Tibial artery (tissue), 4 donors: Measurements from ENCODE around the gene C10orf95.

Source experiments
- DNase-seq, 2 donors: peaks; one replicate each; pipeline ENCODE4 v3.0.0-alpha.2; 2019
- H3K27ac ChIP-seq, 2 donors: fragments of 200-600 bp; sonication (generic) in 1 of 2; 1 replicate in 1 of 2; 2 replicates in 1 of 2; pipeline ENCODE4 v1.5.1; 2018 to 2019; ENCODE audit warnings: mild to moderate bottlenecking in 1 of 2
- H3K27me3 ChIP-seq, 2 donors: fragments of 200-600 bp; sonication (generic) in 1 of 2; one replicate each; pipeline versions ENCODE4 v1.5.1 to v1.6.0; 2016 to 2019
- H3K36me3 ChIP-seq, 3 donors: fragments of 200-600 bp; sonication (generic) in 2 of 3; one replicate each; pipeline ENCODE4 v1.5.1; 2016 to 2019; ENCODE audit warnings: mild to moderate bottlenecking in 2 of 3
- H3K4me1 ChIP-seq, 4 donors: fragments of 200-600 bp; sonication (generic) in 2 of 4; 1 replicate in 3 of 4; 2 replicates in 1 of 4; pipeline ENCODE4 v1.5.1; 2016 to 2019
- H3K4me3 ChIP-seq, 2 donors: fragments of 200-600 bp; sonication (generic) in 1 of 2; 1 replicate in 1 of 2; 2 replicates in 1 of 2; pipeline ENCODE4 v1.5.1; 2018 to 2019; ENCODE audit warnings: mild to moderate bottlenecking in 2 of 2
- H3K9me3 ChIP-seq, 3 donors: fragments of 200-600 bp; sonication (generic) in 1 of 3; one replicate each; pipeline ENCODE4 v1.5.1; 2016 to 2019
- intact Hi-C: fragments of 100-400 bp; cut with DNase I; formaldehyde crosslinking; loops from one replicate; pipeline ENCODE4 v1.15.0; 2023; ENCODE audit warnings: low total_unique reads
- TF ChIP-seq, protein P1 (sequence below), 2 experiments: fragments of 200-600 bp in 1 of 2; fragments of 450-650 bp in 1 of 2; IDR thresholded peaks; one replicate each; pipeline ENCODE4 v1.5.1; 2017 to 2019; ENCODE audit warnings: antibody characterized with exemption in 2 of 2, mild to moderate bottlenecking in 1 of 2, moderate library complexity in 1 of 2

C10orf95 gene

DNA sequence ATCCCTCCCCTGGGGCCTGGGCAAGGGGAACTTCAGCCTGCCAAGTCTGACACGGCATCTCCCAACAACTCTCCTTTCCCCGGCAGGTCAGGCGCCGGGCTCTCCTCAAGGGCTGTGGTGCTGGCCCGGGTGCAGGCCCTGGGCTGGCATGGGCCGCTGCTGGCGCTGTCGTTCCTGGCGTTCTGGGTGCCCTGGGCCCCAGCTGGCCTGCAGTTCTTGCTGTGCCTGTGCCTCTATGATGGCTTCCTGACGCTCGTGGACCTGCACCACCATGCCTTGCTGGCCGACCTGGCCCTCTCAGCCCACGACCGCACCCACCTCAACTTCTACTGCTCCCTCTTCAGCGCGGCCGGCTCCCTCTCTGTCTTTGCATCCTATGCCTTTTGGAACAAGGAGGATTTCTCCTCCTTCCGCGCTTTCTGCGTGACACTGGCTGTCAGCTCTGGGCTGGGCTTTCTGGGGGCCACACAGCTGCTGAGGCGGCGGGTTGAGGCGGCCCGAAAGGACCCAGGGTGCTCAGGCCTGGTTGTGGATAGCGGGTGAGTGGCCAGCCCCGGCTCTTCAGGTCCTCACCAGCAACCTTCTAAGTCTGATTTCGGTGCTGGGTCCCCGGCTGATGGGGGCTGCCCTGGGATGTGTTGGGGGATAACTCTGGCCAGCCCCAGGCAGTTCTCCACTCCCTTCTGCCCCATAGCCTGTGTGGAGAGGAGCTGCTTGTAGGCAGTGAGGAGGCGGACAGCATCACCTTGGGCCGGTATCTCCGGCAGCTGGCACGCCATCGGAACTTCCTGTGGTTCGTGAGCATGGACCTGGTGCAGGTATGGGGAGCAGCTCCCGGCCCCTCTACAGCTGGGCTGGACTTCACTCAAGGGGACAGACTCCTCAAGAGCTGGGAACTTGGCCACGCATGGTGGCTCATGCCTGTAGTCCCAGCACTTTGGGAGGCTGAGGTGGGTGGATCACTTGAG is 19.5 kb upstream of the C10orf95 start:
- no peak overlapping the region for H3K4me3 ChIP-seq
- TF ChIP-seq, protein P1, sequence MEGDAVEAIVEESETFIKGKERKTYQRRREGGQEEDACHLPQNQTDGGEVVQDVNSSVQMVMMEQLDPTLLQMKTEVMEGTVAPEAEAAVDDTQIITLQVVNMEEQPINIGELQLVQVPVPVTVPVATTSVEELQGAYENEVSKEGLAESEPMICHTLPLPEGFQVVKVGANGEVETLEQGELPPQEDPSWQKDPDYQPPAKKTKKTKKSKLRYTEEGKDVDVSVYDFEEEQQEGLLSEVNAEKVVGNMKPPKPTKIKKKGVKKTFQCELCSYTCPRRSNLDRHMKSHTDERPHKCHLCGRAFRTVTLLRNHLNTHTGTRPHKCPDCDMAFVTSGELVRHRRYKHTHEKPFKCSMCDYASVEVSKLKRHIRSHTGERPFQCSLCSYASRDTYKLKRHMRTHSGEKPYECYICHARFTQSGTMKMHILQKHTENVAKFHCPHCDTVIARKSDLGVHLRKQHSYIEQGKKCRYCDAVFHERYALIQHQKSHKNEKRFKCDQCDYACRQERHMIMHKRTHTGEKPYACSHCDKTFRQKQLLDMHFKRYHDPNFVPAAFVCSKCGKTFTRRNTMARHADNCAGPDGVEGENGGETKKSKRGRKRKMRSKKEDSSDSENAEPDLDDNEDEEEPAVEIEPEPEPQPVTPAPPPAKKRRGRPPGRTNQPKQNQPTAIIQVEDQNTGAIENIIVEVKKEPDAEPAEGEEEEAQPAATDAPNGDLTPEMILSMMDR (IDR thresholded peaks at IDR 0.05) = no peak
- H3K9me3 ChIP-seq = no peaks in the 10 kb centered on the region
- DNase-seq = no peak
- H3K4me1 ChIP-seq = no peaks in the 10 kb centered on the region
- intact Hi-C loops = no loop called here
- no peaks in the 10 kb centered on the region for H3K27me3 ChIP-seq
- no peaks in the 10 kb centered on the region for H3K36me3 ChIP-seq
- no peak overlapping the region for H3K27ac ChIP-seq

DNA sequence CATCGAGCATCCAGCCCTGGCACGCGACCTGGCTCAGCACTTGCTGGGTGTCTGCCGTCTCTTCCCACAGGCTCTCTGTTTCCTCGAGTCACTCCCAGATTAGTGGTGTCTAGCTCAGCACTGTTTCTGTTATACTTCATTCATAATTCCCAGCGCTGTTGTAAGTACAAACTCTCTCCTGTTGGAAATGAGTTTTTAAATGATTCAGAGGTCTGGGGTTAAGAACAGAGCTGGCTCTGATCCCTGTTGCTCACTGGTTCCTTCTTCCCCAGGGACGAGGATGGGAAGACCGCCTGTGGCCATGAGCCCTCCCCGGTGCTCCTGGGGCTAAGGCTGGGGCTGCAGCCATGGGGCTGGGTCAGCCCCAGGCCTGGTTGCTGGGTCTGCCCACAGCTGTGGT is 17.3 kb upstream of the C10orf95 start:
- TF ChIP-seq, protein P1 (IDR thresholded peaks at IDR 0.05) = no peak
- H3K27ac ChIP-seq = no peak overlapping the region
- no peak for DNase-seq

DNA sequence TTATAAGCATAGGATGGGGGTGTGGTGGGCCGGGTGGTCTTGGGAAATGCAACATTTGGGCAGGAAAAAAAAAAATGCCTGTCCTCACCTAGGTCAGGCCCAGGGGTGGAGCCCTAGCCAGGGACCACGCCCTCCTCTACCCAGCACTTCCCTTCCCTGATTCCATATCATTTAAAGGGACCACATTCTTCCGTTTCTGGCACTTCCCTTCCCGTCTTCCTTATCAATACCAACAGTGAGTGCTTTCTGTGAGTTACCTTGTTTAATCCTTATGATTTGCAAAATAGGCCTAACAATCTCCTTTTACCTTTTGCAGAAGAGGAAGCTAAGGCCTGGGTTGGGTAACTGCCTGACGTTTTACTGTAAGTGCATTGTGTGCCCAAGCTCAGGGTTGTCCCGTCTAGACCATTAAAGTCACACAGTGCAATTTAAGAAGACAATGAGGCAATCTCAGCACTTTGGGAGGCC is 16.7 kb upstream of the C10orf95 start:
- TF ChIP-seq, protein P1 (IDR thresholded peaks at IDR 0.05) = no peak
- intact Hi-C loops = no loop called here
- Histone ChIP-seq H3K27ac (no peak overlapping the region), H3K4me1 (no peaks in the 10 kb centered on the region), H3K36me3 (no peaks in the 10 kb centered on the region), H3K9me3 (no peaks in the 10 kb centered on the region), H3K4me3 (no peak overlapping the region), H3K27me3 (no peaks in the 10 kb centered on the region)
- no peak for DNase-seq

More for the DNA sequence above, 17.3 kb upstream of the C10orf95 start:
- Histone ChIP-seq H3K27me3 (no peaks in the 10 kb centered on the region), H3K36me3 (no peaks in the 10 kb centered on the region), H3K4me1 (no peaks in the 10 kb centered on the region), H3K4me3 (no peak overlapping the region), H3K9me3 (no peaks in the 10 kb centered on the region)
- intact Hi-C loops = no loop called here

DNA sequence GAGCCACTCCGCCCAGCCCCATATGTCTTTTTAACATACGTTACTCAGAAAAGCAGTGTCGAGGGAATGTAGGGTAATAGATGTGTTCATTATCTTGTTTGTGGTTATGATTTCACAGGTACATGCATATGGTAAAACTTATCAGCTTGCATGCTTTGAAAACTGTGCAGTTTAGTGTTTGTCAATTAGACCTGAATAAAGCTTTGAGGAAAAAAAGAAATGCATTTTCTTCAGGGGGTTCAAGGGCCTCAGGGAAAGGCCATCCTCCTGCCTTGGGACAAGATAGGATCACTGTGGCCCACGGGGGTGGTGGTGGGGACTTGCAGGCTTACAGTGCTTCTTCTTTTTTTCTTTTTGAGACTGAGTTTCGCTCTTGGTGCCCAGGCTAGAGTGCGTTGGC is 16.0 kb upstream of the C10orf95 start:
- Histone ChIP-seq H3K27ac (no peak overlapping the region), H3K4me3 (no peak overlapping the region)
- no peak for DNase-seq

DNA sequence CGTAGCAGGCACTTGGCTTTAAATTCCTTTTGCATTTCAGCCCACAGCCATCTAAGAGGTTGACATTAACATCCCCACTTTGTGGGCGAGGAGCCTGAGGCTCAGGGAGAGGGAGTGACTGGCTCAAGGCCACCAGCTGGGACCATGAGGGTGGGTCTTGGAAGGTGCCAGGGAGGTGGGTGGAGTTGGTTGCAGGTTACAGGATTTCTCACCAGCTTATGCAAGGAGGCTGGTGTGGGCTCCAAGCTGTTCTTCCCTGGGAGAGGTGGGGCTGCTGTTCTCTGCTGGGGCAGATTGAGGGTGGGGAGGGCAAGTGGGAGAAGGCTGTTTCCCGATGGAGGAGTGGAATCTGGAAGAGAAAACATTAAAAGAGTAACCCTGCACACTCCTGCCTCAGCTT is 14.1 kb upstream of the C10orf95 start:
- Histone ChIP-seq H3K27ac (no peak overlapping the region), H3K4me3 (no peak overlapping the region), H3K36me3 (no peaks in the 10 kb centered on the region), H3K9me3 (no peaks in the 10 kb centered on the region), H3K27me3 (peaks cover 0 to 10% of the 10 kb centered on the region in 2 donors), H3K4me1 (peaks cover 0 to 15% (median 10%) of the 10 kb centered on the region in 4 donors)
- intact Hi-C loops = no loop called here
- no peak for DNase-seq
- TF ChIP-seq, protein P1 (IDR thresholded peaks at IDR 0.05) = no peak

More for the DNA sequence above, 16.0 kb upstream of the C10orf95 start:
- Histone ChIP-seq H3K36me3 (no peaks in the 10 kb centered on the region), H3K4me1 (no peaks in the 10 kb centered on the region), H3K9me3 (no peaks in the 10 kb centered on the region), H3K27me3 (no peaks in the 10 kb centered on the region)
- TF ChIP-seq, protein P1 (IDR thresholded peaks at IDR 0.05) = no peak
- intact Hi-C loops = no loop called here
